Measurements from ENCODE around the gene LRRK2.

Gene LRRK2

GRCh38 chr12:40185303-40185693, 39.5 kb upstream of the LRRK2 start:
- no peak overlapping the region for H3K27ac ChIP-seq
- TF ChIP-seq CTCF (conservative IDR thresholded peaks at IDR 0.05), result no peak

- H3K27ac ChIP-seq, result no peak overlapping the region
- TF ChIP-seq CTCF (conservative IDR thresholded peaks at IDR 0.05), result no peak
These were observed 36.1 kb upstream of the LRRK2 start for GRCh38 chr12:40188558-40189320.

GRCh38 chr12:40192704-40193255, 32.0 kb upstream of the LRRK2 start:
- no peak overlapping the region for H3K27ac ChIP-seq
- TF ChIP-seq CTCF (conservative IDR thresholded peaks at IDR 0.05), result no peak

- no peak for TF ChIP-seq CTCF (conservative IDR thresholded peaks at IDR 0.05)
- no peak overlapping the region for H3K27ac ChIP-seq
These were observed 30.0 kb upstream of the LRRK2 start for GRCh38 chr12:40194846-40195245.

- H3K27ac ChIP-seq, result no peak overlapping the region
- TF ChIP-seq CTCF (conservative IDR thresholded peaks at IDR 0.05), result no peak
These were observed 27.2 kb upstream of the LRRK2 start for GRCh38 chr12:40197590-40197989.

- no peak overlapping the region for H3K27ac ChIP-seq
- no peak for TF ChIP-seq CTCF (conservative IDR thresholded peaks at IDR 0.05)
These were observed 26.2 kb upstream of the LRRK2 start for GRCh38 chr12:40198601-40199000.

- H3K27ac ChIP-seq, result no peak overlapping the region
These were observed 22.4 kb upstream of the LRRK2 start for GRCh38 chr12:40202095-40203059.

More at GRCh38 chr12:40202095-40203059, 22.4 kb upstream of the LRRK2 start:
- TF ChIP-seq CTCF (conservative IDR thresholded peaks at IDR 0.05), result no peak

Data from VCaP (cell line).